Duodenal mucosa (tissue), 2 donors: ENCODE data around the gene PGM3.

Experiments used
- H3K27ac ChIP-seq: one replicate; pipeline ENCODE4 v1.7.0; 2013; ENCODE audit warnings: low read depth, low read length
- H3K27me3 ChIP-seq, 2 donors: one replicate each; pipeline ENCODE4 v1.7.0; 2013; ENCODE audit warnings: low read length in 2 of 2, control low read depth in 1 of 2; ENCODE audit not compliant: insufficient read depth in 2 of 2, control insufficient read depth in 1 of 2
- H3K36me3 ChIP-seq, 2 donors: one replicate each; pipeline ENCODE4 v1.7.0; 2013; ENCODE audit warnings: low read length in 2 of 2, control low read depth in 1 of 2; ENCODE audit not compliant: insufficient read depth in 2 of 2, control insufficient read depth in 1 of 2
- H3K4me1 ChIP-seq, 2 donors: one replicate each; pipeline ENCODE4 v1.7.0; 2013; ENCODE audit warnings: low read length in 2 of 2, control low read depth in 1 of 2; ENCODE audit not compliant: insufficient read depth in 2 of 2, control insufficient read depth in 1 of 2
- H3K4me3 ChIP-seq, 2 donors: one replicate each; pipeline ENCODE4 v1.7.0; 2013; ENCODE audit warnings: low read length in 2 of 2, low read depth in 1 of 2
- H3K9ac ChIP-seq, 2 donors: one replicate each; pipeline ENCODE4 v1.7.0; 2013; ENCODE audit warnings: low read length in 2 of 2, low read depth in 1 of 2
- H3K9me3 ChIP-seq, 2 donors: one replicate each; pipeline ENCODE4 v1.7.0; 2013; ENCODE audit warnings: low read length in 2 of 2, control low read depth in 1 of 2; ENCODE audit not compliant: control insufficient read depth in 1 of 2

Gene PGM3

GRCh38 chr6:83153883-83154521 is 39.1 kb downstream of the PGM3 start:
- Histone ChIP-seq H3K27ac (no peak overlapping the region), H3K9ac (no peak overlapping the region), H3K36me3 (peaks cover 18 to 57% of the 10 kb centered on the region in 2 donors), H3K4me3 (no peak overlapping the region), H3K4me1 (no peaks in the 10 kb centered on the region), H3K9me3 (no peaks in the 10 kb centered on the region), H3K27me3 (no peaks in the 10 kb centered on the region)

- no peaks in the 10 kb centered on the region for H3K9me3 ChIP-seq
- H3K9ac ChIP-seq = no peak overlapping the region
- H3K4me1 ChIP-seq = no peaks in the 10 kb centered on the region
- no peaks in the 10 kb centered on the region for H3K27me3 ChIP-seq
- no peak overlapping the region for H3K27ac ChIP-seq
- peaks cover 16 to 61% of the 10 kb centered on the region in 2 donors for H3K36me3 ChIP-seq
- H3K4me3 ChIP-seq = no peak overlapping the region
These were observed 40.2 kb downstream of the PGM3 start for GRCh38 chr6:83152913-83153312.

DNA sequence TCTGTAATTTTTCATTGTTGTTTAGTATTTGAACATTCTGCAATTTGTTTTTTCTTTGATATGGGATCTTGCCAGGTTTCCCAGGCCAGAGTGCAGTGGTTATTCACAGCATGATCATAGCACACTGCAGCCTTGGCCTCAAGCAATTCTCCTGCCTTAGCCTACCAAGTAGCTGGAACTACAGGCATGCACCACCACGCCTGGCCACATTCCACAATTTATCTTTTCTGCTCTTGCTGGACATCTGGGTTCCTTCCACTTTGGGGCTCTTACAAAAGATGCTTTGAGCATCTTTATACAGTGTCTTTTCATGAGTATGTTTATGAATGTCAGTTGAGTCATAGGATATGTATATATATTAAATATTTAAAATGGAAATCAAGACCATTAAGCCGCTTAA is 42.0 kb downstream of the PGM3 start:
- Histone ChIP-seq H3K9ac (no peak overlapping the region), H3K27me3 (no peaks in the 10 kb centered on the region), H3K4me3 (no peak overlapping the region), H3K4me1 (no peaks in the 10 kb centered on the region), H3K36me3 (peaks cover 16 to 52% of the 10 kb centered on the region in 2 donors), H3K27ac (no peak overlapping the region), H3K9me3 (no peaks in the 10 kb centered on the region)

DNA sequence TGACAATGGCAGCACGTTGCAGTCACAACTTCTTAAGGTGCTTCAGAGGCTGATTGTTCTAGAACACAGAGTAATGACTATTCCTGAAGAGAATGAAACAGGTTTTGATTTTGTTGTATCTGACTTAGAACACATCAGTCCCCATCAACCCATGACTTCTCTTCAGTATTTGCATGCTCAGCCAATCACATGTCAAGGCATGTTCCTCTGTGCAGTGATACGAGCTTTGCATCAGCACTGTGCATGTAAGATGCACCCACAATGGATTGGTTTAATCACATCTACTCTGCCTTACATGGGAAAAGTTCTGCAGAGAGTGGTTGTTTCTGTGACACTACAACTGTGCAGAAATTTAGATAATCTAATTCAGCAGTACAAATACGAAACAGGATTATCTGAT is 54.3 kb downstream of the PGM3 start:
- no peak overlapping the region for H3K9ac ChIP-seq
- no peaks in the 10 kb centered on the region for H3K27me3 ChIP-seq
- no peaks in the 10 kb centered on the region for H3K4me1 ChIP-seq
- H3K27ac ChIP-seq = no peak overlapping the region
- H3K9me3 ChIP-seq = no peaks in the 10 kb centered on the region
- H3K4me3 ChIP-seq = no peak overlapping the region
- peaks cover 29 to 55% of the 10 kb centered on the region in 2 donors for H3K36me3 ChIP-seq

DNA sequence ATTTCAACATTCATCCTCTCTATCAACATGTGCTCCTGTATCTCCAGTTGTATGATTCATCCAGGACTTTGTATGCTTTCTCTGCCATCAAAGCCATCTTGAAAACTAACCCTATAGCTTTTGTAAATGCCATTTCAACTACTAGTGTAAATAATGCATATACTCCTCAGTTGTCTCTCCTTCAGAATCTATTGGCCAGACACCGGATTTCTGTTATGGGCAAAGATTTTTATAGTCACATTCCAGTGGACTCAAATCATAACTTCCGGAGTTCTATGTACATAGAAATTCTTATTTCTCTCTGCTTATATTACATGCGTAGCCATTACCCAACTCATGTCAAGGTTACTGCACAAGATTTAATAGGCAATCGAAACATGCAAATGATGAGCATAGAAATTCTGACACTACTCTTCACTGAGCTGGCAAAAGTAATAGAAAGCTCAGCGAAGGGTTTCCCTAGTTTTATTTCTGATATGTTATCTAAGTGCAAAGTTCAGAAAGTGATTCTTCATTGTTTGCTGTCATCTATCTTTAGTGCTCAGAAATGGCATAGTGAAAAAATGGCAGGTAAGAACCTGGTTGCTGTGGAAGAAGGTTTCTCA is 54.8 kb downstream of the PGM3 start:
- H3K27ac ChIP-seq = no peak overlapping the region
- H3K36me3 ChIP-seq = peaks cover 29 to 53% of the 10 kb centered on the region in 2 donors
- H3K4me3 ChIP-seq = no peak overlapping the region
- no peaks in the 10 kb centered on the region for H3K27me3 ChIP-seq
- H3K9me3 ChIP-seq = no peaks in the 10 kb centered on the region
- H3K4me1 ChIP-seq = no peaks in the 10 kb centered on the region
- H3K9ac ChIP-seq = no peak overlapping the region

DNA sequence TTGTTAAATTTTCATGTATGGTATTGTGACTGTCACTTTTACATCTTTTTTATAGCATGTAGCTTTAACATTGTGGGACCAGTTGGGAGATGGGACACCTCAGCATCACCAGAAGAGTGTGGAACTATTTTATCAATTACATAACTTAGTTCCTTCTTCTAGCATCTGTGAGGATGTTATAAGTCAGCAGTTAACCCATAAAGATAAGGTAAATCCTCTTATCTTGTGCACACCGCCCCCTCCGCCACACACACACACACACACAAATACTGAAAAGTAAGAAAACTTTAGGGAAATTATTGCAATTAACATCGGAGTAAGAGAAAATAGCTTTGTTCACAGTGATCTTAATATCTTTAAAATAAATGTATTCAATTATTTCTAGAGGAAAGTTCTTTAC is 60.9 kb downstream of the PGM3 start:
- Histone ChIP-seq H3K9ac (no peak overlapping the region), H3K36me3 (peaks cover 30 to 61% of the 10 kb centered on the region in 2 donors), H3K4me1 (no peaks in the 10 kb centered on the region), H3K27me3 (no peaks in the 10 kb centered on the region), H3K4me3 (no peak overlapping the region), H3K9me3 (no peaks in the 10 kb centered on the region), H3K27ac (no peak overlapping the region)

- no peaks in the 10 kb centered on the region for H3K27me3 ChIP-seq
These were observed 65.1 kb downstream of the PGM3 start for GRCh38 chr6:83127976-83128375.

GRCh38 chr6:83127258-83127657 is 65.8 kb downstream of the PGM3 start:
- no peak overlapping the region for H3K4me3 ChIP-seq
- H3K36me3 ChIP-seq = peaks cover 42 to 71% of the 10 kb centered on the region in 2 donors
- no peaks in the 10 kb centered on the region for H3K4me1 ChIP-seq

More at GRCh38 chr6:83127976-83128375, 65.1 kb downstream of the PGM3 start:
- no peak overlapping the region for H3K4me3 ChIP-seq
- H3K9me3 ChIP-seq = no peaks in the 10 kb centered on the region
- H3K36me3 ChIP-seq = peaks cover 42 to 70% of the 10 kb centered on the region in 2 donors
- no peaks in the 10 kb centered on the region for H3K4me1 ChIP-seq
- no peak overlapping the region for H3K27ac ChIP-seq
- no peak overlapping the region for H3K9ac ChIP-seq

DNA sequence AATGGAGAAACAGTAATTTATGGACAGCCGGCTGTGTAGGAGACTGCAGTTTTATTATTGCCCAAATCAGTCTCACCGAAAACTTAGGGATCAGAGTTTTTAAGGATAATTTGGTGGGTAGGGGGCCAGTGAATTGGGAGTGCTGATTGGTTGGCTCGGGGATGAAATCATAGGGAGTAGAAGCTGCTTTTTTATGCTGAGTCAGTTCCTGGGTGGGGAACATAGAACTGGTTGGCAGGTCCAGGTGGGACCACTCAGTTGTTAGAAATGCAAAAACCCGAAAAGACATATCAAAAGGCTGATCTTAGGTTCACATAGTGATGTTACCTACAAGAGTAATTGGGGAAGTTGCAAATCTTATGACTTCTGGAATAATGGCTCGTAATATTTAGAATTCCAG is 66.3 kb downstream of the PGM3 start:
- no peak overlapping the region for H3K4me3 ChIP-seq
- H3K27me3 ChIP-seq = no peaks in the 10 kb centered on the region
- H3K9me3 ChIP-seq = no peaks in the 10 kb centered on the region
- no peaks in the 10 kb centered on the region for H3K4me1 ChIP-seq
- H3K9ac ChIP-seq = no peak overlapping the region
- H3K36me3 ChIP-seq = peaks cover 43 to 71% of the 10 kb centered on the region in 2 donors
- no peak overlapping the region for H3K27ac ChIP-seq

More at GRCh38 chr6:83127258-83127657, 65.8 kb downstream of the PGM3 start:
- Histone ChIP-seq H3K9me3 (no peaks in the 10 kb centered on the region), H3K9ac (no peak overlapping the region), H3K27me3 (no peaks in the 10 kb centered on the region), H3K27ac (no peak overlapping the region)

DNA sequence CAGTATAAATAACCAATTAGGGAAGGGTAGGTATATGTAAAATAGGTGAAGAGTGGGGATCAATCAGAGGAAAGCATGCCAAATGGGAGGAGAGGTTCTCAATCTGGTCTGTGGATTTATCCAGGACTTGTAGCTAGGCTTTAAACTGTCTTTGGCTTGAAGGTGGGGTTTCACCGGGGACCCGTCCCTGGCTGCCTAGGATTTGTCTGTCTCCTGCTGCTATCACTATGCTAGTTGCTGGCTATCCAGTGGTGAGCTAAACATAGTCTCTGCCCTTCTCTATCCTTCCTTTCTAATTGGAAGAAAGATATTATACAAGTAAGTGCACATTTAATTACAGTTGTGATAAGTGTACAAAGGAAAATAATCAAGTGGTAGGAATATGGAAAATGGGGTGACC is 66.8 kb downstream of the PGM3 start:
- Histone ChIP-seq H3K4me1 (no peaks in the 10 kb centered on the region), H3K27ac (no peak overlapping the region), H3K4me3 (no peak overlapping the region), H3K9ac (no peak overlapping the region), H3K27me3 (no peaks in the 10 kb centered on the region), H3K9me3 (no peaks in the 10 kb centered on the region), H3K36me3 (peaks cover 41 to 73% of the 10 kb centered on the region in 2 donors)
